ENCODE results near the gene NEMF. TPM values are rescaled to one million over a fixed set of nuclear protein-coding genes. Genes with fewer than 3 reads are reported as not detected.
"Not testable (repeated sequence)": the region's sequence is repeated elsewhere in the genome, so short reads cannot be mapped to it uniquely, and the experiment has no call there.

NEMF gene
- total and polyA plus RNA-seq, 3 donors from 2014 or later: 13.8 to 98.7 (median 81.3) TPM

DNA sequence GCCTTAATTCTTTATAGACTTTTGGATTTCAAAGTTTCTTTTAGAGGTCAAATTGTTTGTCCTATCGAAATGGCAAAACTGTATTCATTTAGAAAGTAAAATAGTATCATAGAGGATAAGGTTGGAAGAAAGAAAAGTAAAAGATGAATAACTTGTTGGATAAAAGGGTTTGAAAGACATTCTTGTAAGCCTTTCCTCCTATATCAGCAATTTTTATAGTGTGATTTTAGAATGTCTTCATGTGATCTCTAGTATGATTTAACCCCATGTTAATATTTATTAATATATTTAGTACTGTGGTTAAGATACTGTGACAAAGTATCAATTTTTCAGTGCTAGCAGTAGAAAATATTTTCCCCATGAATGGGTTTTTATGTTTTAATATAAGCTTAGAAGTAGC, 44.8 kb upstream of the NEMF start:
- H3K9me3 ChIP-seq: no peaks in the 10 kb centered on the region
- H3K27me3 ChIP-seq: no peaks in the 10 kb centered on the region
- no peak overlapping the region for H3K4me3 ChIP-seq
- H3K27ac ChIP-seq: peak overlapping the region; percentile 10 to 65
- intact Hi-C loops (cut with DNase I; ENCODE audit: low total_unique reads): loop anchor here (10.0 kb wide), 1 partner anchor 77 kb away; no protein-coding TSS in a partner anchor
- no peaks in the 10 kb centered on the region for H3K36me3 ChIP-seq (ENCODE audit: low read depth, missing control alignments)
- DNase-seq: no peak
- peaks cover 33% of the 10 kb centered on the region for H3K4me1 ChIP-seq
- WGBS, 2 donors: 38 to 43% methylated on average over 1 of the region's 1 CpG
- TF ChIP-seq POLR2A (IDR thresholded peaks at IDR 0.05) (no peak), CTCF (IDR thresholded peaks at IDR 0.05) (no peak)

GRCh38 chr14:49896966-49897365, 44.4 kb upstream of the NEMF start:
- H3K27me3 ChIP-seq: no peaks in the 10 kb centered on the region
- peak overlapping the region; percentile 65 to 67 for H3K27ac ChIP-seq
- intact Hi-C loops (cut with DNase I; ENCODE audit: low total_unique reads): loop anchor here (10.0 kb wide), 1 partner anchor 78 kb away; no protein-coding TSS in a partner anchor

DNA sequence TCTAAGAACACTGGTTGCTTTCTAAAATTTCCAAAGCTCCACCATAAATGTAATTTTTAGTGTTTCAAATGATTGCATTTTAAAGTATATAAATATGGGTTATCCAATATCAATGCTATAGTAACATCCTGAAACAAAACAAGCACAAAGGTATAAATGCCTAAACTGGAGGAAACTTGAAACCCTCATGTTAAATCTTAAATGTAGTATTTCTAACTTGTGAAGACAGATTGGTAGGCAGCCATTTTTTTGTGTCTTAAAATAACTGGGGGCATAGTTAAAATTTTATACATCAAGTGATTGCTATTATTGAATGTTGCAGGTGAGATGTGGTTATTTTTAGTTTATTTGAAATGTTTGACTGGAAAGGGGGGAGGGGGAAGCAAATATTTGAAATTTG, 43.7 kb upstream of the NEMF start:
- H3K9me3 ChIP-seq; H3K36me3 ChIP-seq (ENCODE audit: low read depth, missing control alignments); DNase-seq; H3K4me3 ChIP-seq; H3K27me3 ChIP-seq: not testable (repeated sequence)
- Histone ChIP-seq H3K27ac (peak overlapping the region in 1 of 2 donors; percentile 99), H3K4me1 (peaks cover 39% of the 10 kb centered on the region)
- intact Hi-C loops (cut with DNase I; ENCODE audit: low total_unique reads): loop anchor here (10.0 kb wide), 1 partner anchor 79 kb away; no protein-coding TSS in a partner anchor

More at GRCh38 chr14:49896966-49897365, 44.4 kb upstream of the NEMF start:
- no peak for DNase-seq
- WGBS, 2 donors: 55 to 58% methylated on average over 5 of the region's 5 CpGs
- H3K9me3 ChIP-seq: no peaks in the 10 kb centered on the region
- no peaks in the 10 kb centered on the region for H3K36me3 ChIP-seq (ENCODE audit: low read depth, missing control alignments)
- no peak overlapping the region for H3K4me3 ChIP-seq
- TF ChIP-seq POLR2A (IDR thresholded peaks at IDR 0.05) (no peak), CTCF (IDR thresholded peaks at IDR 0.05) (no peak)
- H3K4me1 ChIP-seq: peaks cover 34% of the 10 kb centered on the region

- intact Hi-C loops (cut with DNase I; ENCODE audit: low total_unique reads): loop anchor here (10.0 kb wide), 1 partner anchor 79 kb away; no protein-coding TSS in a partner anchor
- peak overlapping the region; percentile 18 to 99 for H3K27ac ChIP-seq
- peak overlapping the region in 1 of 2 donors; percentile 96 for H3K4me3 ChIP-seq
- peaks cover 39% of the 10 kb centered on the region for H3K4me1 ChIP-seq
- TF ChIP-seq POLR2A (IDR thresholded peaks at IDR 0.05): no peak
- H3K36me3 ChIP-seq (ENCODE audit: low read depth, missing control alignments): no peaks in the 10 kb centered on the region
- H3K27me3 ChIP-seq: no peaks in the 10 kb centered on the region
- H3K9me3 ChIP-seq: no peaks in the 10 kb centered on the region
- WGBS, 2 donors: 51 to 52% methylated on average over 4 of the region's 4 CpGs
- DNase-seq: no peak
Observed at GRCh38 chr14:49895480-49895879, 42.9 kb upstream of the NEMF start.

GRCh38 chr14:49894214-49895107, 41.9 kb upstream of the NEMF start:
- peaks cover 39% of the 10 kb centered on the region for H3K4me1 ChIP-seq
- DNase-seq: not testable (repeated sequence)
- 10 to 12% methylated on average over 8 of the region's 8 CpGs for WGBS, 2 donors

More at GRCh38 chr14:49894214-49895107, 41.9 kb upstream of the NEMF start:
- H3K27ac ChIP-seq: peak overlapping the region; percentile 98 to 99
- not testable (repeated sequence) for H3K36me3 ChIP-seq (ENCODE audit: low read depth, missing control alignments); H3K9me3 ChIP-seq; H3K27me3 ChIP-seq
- intact Hi-C loops (cut with DNase I; ENCODE audit: low total_unique reads): loop anchor here (10.0 kb wide), 1 partner anchor 80 kb away; no protein-coding TSS in a partner anchor
- H3K4me3 ChIP-seq: peak overlapping the region; percentile 96

Measured in testis (tissue), 3 donors.